ENCODE data around the gene SPATA31A3.
"Not testable (repeated sequence)": the region's sequence is repeated elsewhere in the genome, so short reads cannot be mapped to it uniquely, and the experiment has no call there.

The SPATA31A3 gene

GRCh38 chr9:66992450-66992849 is at the start of gene SPATA31A3:
Gene SPATA31A3 (minus strand): TSS chr9:66992550. CDS start chr9:66992521, 29 bp downstream.
- DNase-seq (ENCODE audit: low read depth in 2 of 2, low spot score in 1 of 2) = not testable (repeated sequence)

GRCh38 chr9:66952576-66952975 is 39.8 kb downstream of the SPATA31A3 start:
- DNase-seq (ENCODE audit: low read depth in 2 of 2, low spot score in 1 of 2) = not testable (repeated sequence)

GRCh38 chr9:66942400-66943155 is 49.8 kb downstream of the SPATA31A3 start:
- not testable (repeated sequence) for DNase-seq (ENCODE audit: low read depth in 2 of 2, low spot score in 1 of 2)

- not testable (repeated sequence) for DNase-seq (ENCODE audit: low read depth in 2 of 2, low spot score in 1 of 2)
These were observed 52.2 kb downstream of the SPATA31A3 start for GRCh38 chr9:66939878-66940830.

GRCh38 chr9:66938322-66938721 is 54.0 kb downstream of the SPATA31A3 start:
- not testable (repeated sequence) for DNase-seq (ENCODE audit: low read depth in 2 of 2, low spot score in 1 of 2)

GRCh38 chr9:66937662-66938061 is 54.7 kb downstream of the SPATA31A3 start:
- DNase-seq (ENCODE audit: low read depth in 2 of 2, low spot score in 1 of 2) = not testable (repeated sequence)
